ENCODE data around the gene ZNF440. TPM values are rescaled to one million over a fixed set of nuclear protein-coding genes. Genes with fewer than 3 reads are reported as not detected.

ZNF440 gene
- total RNA-seq, 1 donor from 2014 or later, result 5.1 TPM

DNA sequence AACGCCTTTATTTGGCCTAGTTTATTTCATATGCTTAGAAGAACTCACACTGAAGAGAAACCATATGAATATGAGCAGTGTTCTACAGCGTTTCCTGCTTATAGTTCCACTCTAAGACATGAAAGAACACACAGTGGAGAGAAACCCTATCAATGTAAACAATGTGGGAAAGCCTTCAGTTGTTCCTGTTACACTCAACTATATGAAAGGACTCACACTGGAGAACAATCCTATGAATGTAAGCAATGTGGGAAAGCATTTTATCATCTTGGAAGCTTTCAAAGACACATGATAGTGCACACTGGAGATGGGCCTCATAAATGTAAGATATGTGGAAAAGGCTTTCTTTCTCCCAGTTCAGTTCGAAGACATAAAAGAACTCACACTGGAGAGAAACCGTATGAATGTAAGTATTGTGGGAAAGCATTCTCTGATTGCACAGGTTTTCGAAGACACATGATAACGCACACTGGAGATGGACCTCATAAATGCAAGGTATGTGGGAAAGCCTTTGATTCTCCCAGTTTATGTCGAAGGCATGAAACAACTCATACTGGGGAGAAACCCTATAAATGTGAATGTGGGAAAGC is 33.5 kb upstream of the ZNF440 start:
- no peak overlapping the region for H3K4me3 ChIP-seq (ENCODE audit: low read depth, low read length)
- TF ChIP-seq, protein P1, sequence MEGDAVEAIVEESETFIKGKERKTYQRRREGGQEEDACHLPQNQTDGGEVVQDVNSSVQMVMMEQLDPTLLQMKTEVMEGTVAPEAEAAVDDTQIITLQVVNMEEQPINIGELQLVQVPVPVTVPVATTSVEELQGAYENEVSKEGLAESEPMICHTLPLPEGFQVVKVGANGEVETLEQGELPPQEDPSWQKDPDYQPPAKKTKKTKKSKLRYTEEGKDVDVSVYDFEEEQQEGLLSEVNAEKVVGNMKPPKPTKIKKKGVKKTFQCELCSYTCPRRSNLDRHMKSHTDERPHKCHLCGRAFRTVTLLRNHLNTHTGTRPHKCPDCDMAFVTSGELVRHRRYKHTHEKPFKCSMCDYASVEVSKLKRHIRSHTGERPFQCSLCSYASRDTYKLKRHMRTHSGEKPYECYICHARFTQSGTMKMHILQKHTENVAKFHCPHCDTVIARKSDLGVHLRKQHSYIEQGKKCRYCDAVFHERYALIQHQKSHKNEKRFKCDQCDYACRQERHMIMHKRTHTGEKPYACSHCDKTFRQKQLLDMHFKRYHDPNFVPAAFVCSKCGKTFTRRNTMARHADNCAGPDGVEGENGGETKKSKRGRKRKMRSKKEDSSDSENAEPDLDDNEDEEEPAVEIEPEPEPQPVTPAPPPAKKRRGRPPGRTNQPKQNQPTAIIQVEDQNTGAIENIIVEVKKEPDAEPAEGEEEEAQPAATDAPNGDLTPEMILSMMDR (IDR thresholded peaks at IDR 0.05; ENCODE audit: insufficient read depth, low read length, poor library complexity, severe bottlenecking), result no peak
- DNase-seq (ENCODE audit: low read depth), result no peak
- peaks cover 3% of the 10 kb centered on the region for H3K36me3 ChIP-seq (ENCODE audit: control insufficient read depth, insufficient read depth, low read length)
- no peaks in the 10 kb centered on the region for H3K27me3 ChIP-seq (ENCODE audit: control insufficient read depth, insufficient read depth, low read length)

DNA sequence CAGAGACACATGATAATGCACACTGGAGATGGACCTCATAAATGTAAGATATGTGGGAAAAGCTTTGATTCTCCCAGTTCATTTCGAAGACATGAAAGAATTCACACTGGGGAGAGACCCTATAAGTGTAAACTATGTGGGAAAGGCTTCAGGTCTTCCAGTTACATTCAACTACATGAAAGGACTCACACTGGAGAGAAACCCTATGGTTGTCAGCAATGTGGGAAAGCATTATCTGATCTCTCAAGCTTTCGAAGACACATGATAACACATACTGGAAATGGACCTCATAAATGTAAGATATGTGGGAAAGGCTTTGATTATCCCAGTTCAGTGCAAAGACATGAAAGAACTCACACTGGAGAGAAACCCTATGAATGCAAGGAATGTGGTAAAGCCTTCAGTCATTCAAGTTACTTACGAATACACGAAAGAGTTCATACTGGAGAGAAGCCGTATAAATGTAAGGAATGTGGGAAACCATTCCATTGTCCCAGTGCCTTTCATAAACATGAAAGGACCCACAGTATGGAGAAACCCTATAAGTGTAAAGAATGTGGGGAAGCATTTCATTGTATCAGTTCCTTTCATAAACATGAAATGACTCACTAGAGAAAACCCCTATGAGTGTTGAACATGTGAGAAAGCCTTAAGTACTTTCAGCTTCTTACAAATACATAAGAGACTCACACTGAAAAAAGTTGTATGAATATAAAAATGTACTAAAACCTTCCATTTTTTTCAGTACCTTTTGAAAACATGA is 32.6 kb upstream of the ZNF440 start:
- H3K4me3 ChIP-seq (ENCODE audit: low read depth, low read length), result no peak overlapping the region
- TF ChIP-seq, protein P1 (IDR thresholded peaks at IDR 0.05; ENCODE audit: insufficient read depth, low read length, poor library complexity, severe bottlenecking), result no peak
- H3K27me3 ChIP-seq (ENCODE audit: control insufficient read depth, insufficient read depth, low read length), result no peaks in the 10 kb centered on the region
- DNase-seq (ENCODE audit: low read depth), result no peak
- peaks cover 3% of the 10 kb centered on the region for H3K36me3 ChIP-seq (ENCODE audit: control insufficient read depth, insufficient read depth, low read length)

DNA sequence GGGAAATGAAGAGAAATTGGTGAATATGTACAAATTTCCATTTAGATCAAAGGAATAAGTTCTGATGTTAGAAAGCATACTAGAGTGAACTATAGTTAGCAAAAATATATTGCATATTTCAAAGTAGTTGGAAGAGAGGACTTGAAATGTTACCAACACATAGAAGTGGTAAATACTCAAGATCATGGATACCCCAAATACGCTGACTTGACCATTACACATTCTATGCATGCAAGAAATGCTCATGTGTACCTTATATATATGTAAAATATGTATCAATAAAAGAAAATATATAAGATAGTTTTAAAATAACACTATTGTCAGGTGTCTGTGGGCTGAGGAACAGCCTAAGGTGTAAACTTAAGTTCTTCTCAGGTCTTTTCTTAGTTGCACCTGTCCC is 30.3 kb upstream of the ZNF440 start:
- Histone ChIP-seq H3K36me3 (ENCODE audit: control insufficient read depth, insufficient read depth, low read length) (peaks cover 3% of the 10 kb centered on the region), H3K27me3 (ENCODE audit: control insufficient read depth, insufficient read depth, low read length) (no peaks in the 10 kb centered on the region), H3K4me3 (ENCODE audit: low read depth, low read length) (no peak overlapping the region)
- DNase-seq (ENCODE audit: low read depth), result no peak
- TF ChIP-seq, protein P1 (IDR thresholded peaks at IDR 0.05; ENCODE audit: insufficient read depth, low read length, poor library complexity, severe bottlenecking), result no peak

DNA sequence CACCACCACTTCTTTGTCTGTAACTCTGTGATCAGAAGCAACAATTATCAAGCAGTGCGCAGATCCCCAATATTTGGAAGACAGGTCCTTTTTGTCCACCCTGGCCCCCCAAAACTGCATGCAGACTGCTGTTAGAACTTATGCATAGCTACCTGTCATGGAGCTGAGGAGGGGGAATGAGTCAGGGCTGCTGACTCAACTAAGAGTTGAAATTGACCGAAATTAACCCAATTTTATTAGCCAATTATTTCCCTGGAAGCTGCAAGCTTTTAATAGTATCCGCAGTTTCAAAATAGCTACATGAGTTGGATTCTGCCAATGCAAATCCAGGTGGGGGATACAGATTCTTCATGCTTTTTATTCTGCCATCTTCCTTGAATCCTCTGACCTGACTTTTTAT is 29.7 kb upstream of the ZNF440 start:
- DNase-seq (ENCODE audit: low read depth), result no peak
- Histone ChIP-seq H3K36me3 (ENCODE audit: control insufficient read depth, insufficient read depth, low read length) (peaks cover 3% of the 10 kb centered on the region), H3K27me3 (ENCODE audit: control insufficient read depth, insufficient read depth, low read length) (no peaks in the 10 kb centered on the region), H3K4me3 (ENCODE audit: low read depth, low read length) (no peak overlapping the region)
- TF ChIP-seq, protein P1 (IDR thresholded peaks at IDR 0.05; ENCODE audit: insufficient read depth, low read length, poor library complexity, severe bottlenecking), result no peak

DNA sequence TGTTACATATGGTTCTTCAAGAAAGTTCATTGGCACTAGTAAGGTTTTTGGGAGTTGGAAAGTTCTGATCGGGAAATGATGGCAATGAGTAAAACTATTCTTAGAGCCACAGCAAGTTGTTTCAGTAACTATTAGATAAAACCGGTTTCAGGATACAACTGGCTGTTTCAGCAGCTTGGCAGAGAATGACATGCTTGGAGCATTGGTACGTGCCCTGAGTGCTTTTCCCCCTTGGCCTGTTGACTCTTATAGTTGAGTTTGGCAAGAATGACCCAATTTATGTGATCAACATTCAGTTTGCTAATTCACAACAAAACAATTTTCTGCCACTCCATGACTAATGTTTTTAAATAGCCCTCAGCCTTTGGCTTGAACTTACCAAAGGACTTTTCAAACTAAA is 26.5 kb upstream of the ZNF440 start:
- Histone ChIP-seq H3K36me3 (ENCODE audit: control insufficient read depth, insufficient read depth, low read length) (no peaks in the 10 kb centered on the region), H3K27me3 (ENCODE audit: control insufficient read depth, insufficient read depth, low read length) (no peaks in the 10 kb centered on the region), H3K4me3 (ENCODE audit: low read depth, low read length) (no peak overlapping the region)
- no peak for DNase-seq (ENCODE audit: low read depth)
- TF ChIP-seq, protein P1 (IDR thresholded peaks at IDR 0.05; ENCODE audit: insufficient read depth, low read length, poor library complexity, severe bottlenecking), result no peak

Data from kidney epithelial cell (primary cell).